Measurements from ENCODE around the gene MORN5.
A peak's percentile ranks its signal among the peaks of the same experiment; 100 is the strongest.

Gene MORN5

GRCh38 chr9:122144836-122145591 is 14.7 kb upstream of the MORN5 start:
- H3K9me3 ChIP-seq (ENCODE audit: control insufficient read depth, insufficient read depth, low read length) = no peaks in the 10 kb centered on the region
- H3K36me3 ChIP-seq (ENCODE audit: insufficient read depth, low read length) = peaks cover 3% of the 10 kb centered on the region
- no peak overlapping the region for H3K9ac ChIP-seq (ENCODE audit: low read depth, low read length)
- H3K4me1 ChIP-seq (ENCODE audit: insufficient read depth, low read length) = no peaks in the 10 kb centered on the region

GRCh38 chr9:122145592-122145863 is 14.2 kb upstream of the MORN5 start:
- Histone ChIP-seq H3K36me3 (ENCODE audit: insufficient read depth, low read length) (peaks cover 3% of the 10 kb centered on the region), H3K9ac (ENCODE audit: low read depth, low read length) (no peak overlapping the region), H3K9me3 (ENCODE audit: control insufficient read depth, insufficient read depth, low read length) (no peaks in the 10 kb centered on the region), H3K4me1 (ENCODE audit: insufficient read depth, low read length) (no peaks in the 10 kb centered on the region)

GRCh38 chr9:122151267-122151828 is 8.4 kb upstream of the MORN5 start:
- Histone ChIP-seq H3K36me3 (ENCODE audit: insufficient read depth, low read length) (no peaks in the 10 kb centered on the region; the same call in 1 of the 2 replicates), H3K4me1 (ENCODE audit: insufficient read depth, low read length) (no peaks in the 10 kb centered on the region), H3K9ac (ENCODE audit: low read depth, low read length) (no peak overlapping the region), H3K9me3 (ENCODE audit: control insufficient read depth, insufficient read depth, low read length) (no peaks in the 10 kb centered on the region)

GRCh38 chr9:122155796-122156195 is 3.9 kb upstream of the MORN5 start:
- Histone ChIP-seq H3K36me3 (ENCODE audit: insufficient read depth, low read length) (no peaks in the 10 kb centered on the region), H3K4me1 (ENCODE audit: insufficient read depth, low read length) (no peaks in the 10 kb centered on the region), H3K9me3 (ENCODE audit: control insufficient read depth, insufficient read depth, low read length) (no peaks in the 10 kb centered on the region), H3K9ac (ENCODE audit: low read depth, low read length) (no peak overlapping the region)

- Histone ChIP-seq H3K36me3 (ENCODE audit: insufficient read depth, low read length) (no peaks in the 10 kb centered on the region), H3K4me1 (ENCODE audit: insufficient read depth, low read length) (no peaks in the 10 kb centered on the region), H3K9me3 (ENCODE audit: control insufficient read depth, insufficient read depth, low read length) (no peaks in the 10 kb centered on the region), H3K9ac (ENCODE audit: low read depth, low read length) (no peak overlapping the region)
Measured at GRCh38 chr9:122158202-122158601, 1.5 kb upstream of the MORN5 start.

GRCh38 chr9:122159925-122160246 is 178 bp downstream of the MORN5 start:
- Histone ChIP-seq H3K9ac (ENCODE audit: low read depth, low read length) (peak overlapping the region; percentile 82; the same call in 1 of the 2 replicates), H3K4me1 (ENCODE audit: insufficient read depth, low read length) (no peaks in the 10 kb centered on the region), H3K36me3 (ENCODE audit: insufficient read depth, low read length) (no peaks in the 10 kb centered on the region), H3K9me3 (ENCODE audit: control insufficient read depth, insufficient read depth, low read length) (no peaks in the 10 kb centered on the region)

GRCh38 chr9:122162415-122162814 is 2.7 kb downstream of the MORN5 start:
- Histone ChIP-seq H3K9me3 (ENCODE audit: control insufficient read depth, insufficient read depth, low read length) (no peaks in the 10 kb centered on the region), H3K4me1 (ENCODE audit: insufficient read depth, low read length) (no peaks in the 10 kb centered on the region), H3K36me3 (ENCODE audit: insufficient read depth, low read length) (no peaks in the 10 kb centered on the region), H3K9ac (ENCODE audit: low read depth, low read length) (no peak overlapping the region)

GRCh38 chr9:122164286-122164685 is 4.6 kb downstream of the MORN5 start:
- no peaks in the 10 kb centered on the region for H3K9me3 ChIP-seq (ENCODE audit: control insufficient read depth, insufficient read depth, low read length)
- H3K36me3 ChIP-seq (ENCODE audit: insufficient read depth, low read length) = no peaks in the 10 kb centered on the region
- no peaks in the 10 kb centered on the region for H3K4me1 ChIP-seq (ENCODE audit: insufficient read depth, low read length)
- H3K9ac ChIP-seq (ENCODE audit: low read depth, low read length) = no peak overlapping the region

- Histone ChIP-seq H3K9me3 (ENCODE audit: control insufficient read depth, insufficient read depth, low read length) (no peaks in the 10 kb centered on the region), H3K4me1 (ENCODE audit: insufficient read depth, low read length) (no peaks in the 10 kb centered on the region), H3K9ac (ENCODE audit: low read depth, low read length) (no peak overlapping the region), H3K36me3 (ENCODE audit: insufficient read depth, low read length) (no peaks in the 10 kb centered on the region)
Measured at GRCh38 chr9:122168356-122168755, 8.6 kb downstream of the MORN5 start.

GRCh38 chr9:122172131-122172530 is 12.4 kb downstream of the MORN5 start:
- Histone ChIP-seq H3K4me1 (ENCODE audit: insufficient read depth, low read length) (no peaks in the 10 kb centered on the region), H3K9ac (ENCODE audit: low read depth, low read length) (no peak overlapping the region), H3K36me3 (ENCODE audit: insufficient read depth, low read length) (no peaks in the 10 kb centered on the region), H3K9me3 (ENCODE audit: control insufficient read depth, insufficient read depth, low read length) (no peaks in the 10 kb centered on the region)

GRCh38 chr9:122173670-122174069 is 14.0 kb downstream of the MORN5 start:
- no peaks in the 10 kb centered on the region for H3K4me1 ChIP-seq (ENCODE audit: insufficient read depth, low read length)
- no peak overlapping the region for H3K9ac ChIP-seq (ENCODE audit: low read depth, low read length)
- H3K9me3 ChIP-seq (ENCODE audit: control insufficient read depth, insufficient read depth, low read length) = no peaks in the 10 kb centered on the region
- H3K36me3 ChIP-seq (ENCODE audit: insufficient read depth, low read length) = no peaks in the 10 kb centered on the region

GRCh38 chr9:122176916-122177315 is 17.2 kb downstream of the MORN5 start:
- Histone ChIP-seq H3K4me1 (ENCODE audit: insufficient read depth, low read length) (0 out of 2 replicates have a peak, but pooled peaks cover 6% of the 10 kb centered on the region), H3K9me3 (ENCODE audit: control insufficient read depth, insufficient read depth, low read length) (no peaks in the 10 kb centered on the region)

GRCh38 chr9:122179054-122179689 is 19.5 kb downstream of the MORN5 start:
- 0 out of 2 replicates have a peak, but pooled peaks cover 6% of the 10 kb centered on the region for H3K4me1 ChIP-seq (ENCODE audit: insufficient read depth, low read length)
- no peaks in the 10 kb centered on the region for H3K36me3 ChIP-seq (ENCODE audit: insufficient read depth, low read length)
- no peak overlapping the region for H3K9ac ChIP-seq (ENCODE audit: low read depth, low read length)
- no peaks in the 10 kb centered on the region for H3K9me3 ChIP-seq (ENCODE audit: control insufficient read depth, insufficient read depth, low read length)

More at GRCh38 chr9:122176916-122177315, 17.2 kb downstream of the MORN5 start:
- Histone ChIP-seq H3K36me3 (ENCODE audit: insufficient read depth, low read length) (no peaks in the 10 kb centered on the region), H3K9ac (ENCODE audit: low read depth, low read length) (no peak overlapping the region)

GRCh38 chr9:122179690-122180074 is 20.0 kb downstream of the MORN5 start:
- no peaks in the 10 kb centered on the region for H3K36me3 ChIP-seq (ENCODE audit: insufficient read depth, low read length)
- 0 out of 2 replicates have a peak, but pooled peaks cover 6% of the 10 kb centered on the region for H3K4me1 ChIP-seq (ENCODE audit: insufficient read depth, low read length)
- H3K9me3 ChIP-seq (ENCODE audit: control insufficient read depth, insufficient read depth, low read length) = no peaks in the 10 kb centered on the region
- H3K9ac ChIP-seq (ENCODE audit: low read depth, low read length) = no peak overlapping the region

GRCh38 chr9:122180633-122181032 is 20.9 kb downstream of the MORN5 start:
- no peaks in the 10 kb centered on the region for H3K9me3 ChIP-seq (ENCODE audit: control insufficient read depth, insufficient read depth, low read length)
- no peaks in the 10 kb centered on the region for H3K36me3 ChIP-seq (ENCODE audit: insufficient read depth, low read length)
- no peak overlapping the region for H3K9ac ChIP-seq (ENCODE audit: low read depth, low read length)
- 0 out of 2 replicates have a peak, but pooled peaks cover 6% of the 10 kb centered on the region for H3K4me1 ChIP-seq (ENCODE audit: insufficient read depth, low read length)

Measured in ES-I3 (cell line).